Astrocyte of the spinal cord (primary cell): ENCODE results near the gene CDK11B.

ENCODE experiments used
- DNase-seq: peaks from one replicate; pipeline ENCODE4 v3.0.0; 2011; ENCODE audit warnings: low read depth, low spot score
- H3K4me3 ChIP-seq: 2 replicates; pipeline ENCODE4 v1.5.1; 2011; ENCODE audit warnings: low read depth, mild to moderate bottlenecking, low read length, moderate library complexity
- in situ Hi-C: cut with HindIII; loops from 2 replicates; pipeline ENCODE4 v1.10.0; 2017; ENCODE audit warnings: low sequenced_read_pairs
- TF ChIP-seq, protein P1 (sequence below): IDR thresholded peaks from 2 replicates; pipeline ENCODE4 v1.5.1; 2012; ENCODE audit warnings: low read depth, mild to moderate bottlenecking, low read length, inconsistent platforms

Gene CDK11B

DNA sequence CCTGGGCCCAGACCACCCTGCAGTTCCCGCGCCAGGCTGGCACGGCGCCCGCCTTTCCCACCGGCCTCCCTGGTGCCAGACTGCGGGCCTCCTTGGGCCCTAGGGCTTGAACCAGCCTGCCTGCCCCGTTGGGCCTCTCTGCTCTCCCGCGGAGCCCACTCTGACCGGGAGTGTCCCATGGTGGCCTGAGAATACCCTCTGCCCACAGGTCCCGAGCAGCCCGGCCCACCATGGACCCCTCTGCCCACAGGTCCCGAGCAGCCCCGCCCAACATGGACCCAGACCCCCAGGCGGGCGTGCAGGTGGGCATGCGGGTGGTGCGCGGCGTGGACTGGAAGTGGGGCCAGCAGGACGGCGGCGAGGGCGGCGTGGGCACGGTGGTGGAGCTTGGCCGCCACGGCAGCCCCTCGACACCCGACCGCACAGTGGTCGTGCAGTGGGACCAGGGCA, 35.6 kb downstream of the CDK11B start:
- no peak for DNase-seq
- in situ Hi-C loops: no loop called here
- H3K4me3 ChIP-seq: no peak overlapping the region
- TF ChIP-seq, protein P1, sequence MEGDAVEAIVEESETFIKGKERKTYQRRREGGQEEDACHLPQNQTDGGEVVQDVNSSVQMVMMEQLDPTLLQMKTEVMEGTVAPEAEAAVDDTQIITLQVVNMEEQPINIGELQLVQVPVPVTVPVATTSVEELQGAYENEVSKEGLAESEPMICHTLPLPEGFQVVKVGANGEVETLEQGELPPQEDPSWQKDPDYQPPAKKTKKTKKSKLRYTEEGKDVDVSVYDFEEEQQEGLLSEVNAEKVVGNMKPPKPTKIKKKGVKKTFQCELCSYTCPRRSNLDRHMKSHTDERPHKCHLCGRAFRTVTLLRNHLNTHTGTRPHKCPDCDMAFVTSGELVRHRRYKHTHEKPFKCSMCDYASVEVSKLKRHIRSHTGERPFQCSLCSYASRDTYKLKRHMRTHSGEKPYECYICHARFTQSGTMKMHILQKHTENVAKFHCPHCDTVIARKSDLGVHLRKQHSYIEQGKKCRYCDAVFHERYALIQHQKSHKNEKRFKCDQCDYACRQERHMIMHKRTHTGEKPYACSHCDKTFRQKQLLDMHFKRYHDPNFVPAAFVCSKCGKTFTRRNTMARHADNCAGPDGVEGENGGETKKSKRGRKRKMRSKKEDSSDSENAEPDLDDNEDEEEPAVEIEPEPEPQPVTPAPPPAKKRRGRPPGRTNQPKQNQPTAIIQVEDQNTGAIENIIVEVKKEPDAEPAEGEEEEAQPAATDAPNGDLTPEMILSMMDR: no peak

DNA sequence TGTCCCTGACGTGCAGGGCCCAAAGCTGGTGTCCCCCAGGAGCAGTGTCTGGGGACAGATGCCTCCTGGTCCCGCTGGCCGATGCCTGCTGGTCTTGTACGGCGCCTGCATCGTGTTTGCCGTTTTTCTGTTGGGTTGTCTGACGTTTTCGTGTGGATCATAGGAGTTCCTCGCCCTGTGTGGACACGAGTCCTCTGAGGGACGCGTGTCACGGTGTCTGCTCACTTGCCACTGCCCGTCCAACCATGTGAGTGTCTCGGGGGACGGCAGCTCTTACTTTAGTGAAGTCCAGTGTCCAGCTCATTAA, 36.1 kb downstream of the CDK11B start:
- TF ChIP-seq, protein P1: no peak
- no peak overlapping the region for H3K4me3 ChIP-seq
- in situ Hi-C loops: no loop called here
- DNase-seq: no peak

DNA sequence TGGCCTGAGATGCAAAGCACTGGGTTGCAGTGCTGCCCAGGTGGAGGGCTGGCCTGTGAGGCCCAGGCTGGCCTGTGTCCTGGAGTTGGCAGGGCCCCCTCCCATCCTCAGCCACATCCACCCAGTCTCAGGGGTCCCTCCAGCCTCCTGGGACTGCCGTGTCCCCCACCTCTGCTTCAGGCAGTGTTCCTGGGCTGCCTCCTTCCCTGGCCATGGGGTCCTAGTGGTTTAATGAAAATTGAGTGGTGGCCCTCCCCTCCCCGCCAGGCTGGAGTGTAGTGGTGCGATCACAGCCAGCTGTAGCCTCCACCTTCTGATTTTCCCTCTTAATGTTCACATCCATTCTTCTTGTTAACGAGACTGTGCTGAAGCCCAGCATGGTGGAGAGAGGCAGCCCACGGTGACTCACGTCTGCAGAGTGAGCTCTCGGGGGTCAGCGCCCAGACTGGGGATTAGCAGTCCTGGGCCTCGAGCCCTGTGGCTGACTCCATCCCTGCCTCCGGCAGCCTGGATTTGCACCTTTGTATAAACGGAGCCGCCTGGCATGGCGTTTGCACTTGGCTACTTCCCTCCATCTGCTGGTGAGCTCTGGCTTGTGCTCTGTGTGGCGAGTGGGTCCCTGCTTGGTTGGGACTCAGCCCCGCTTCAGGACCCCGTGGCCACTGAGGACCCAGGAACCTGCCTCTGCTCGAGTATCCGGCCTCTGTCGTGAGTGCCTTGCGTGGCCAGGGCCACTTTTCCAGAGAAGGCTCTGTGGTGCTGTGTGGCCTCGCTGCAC, 36.6 kb downstream of the CDK11B start:
- no peak overlapping the region for H3K4me3 ChIP-seq

DNA sequence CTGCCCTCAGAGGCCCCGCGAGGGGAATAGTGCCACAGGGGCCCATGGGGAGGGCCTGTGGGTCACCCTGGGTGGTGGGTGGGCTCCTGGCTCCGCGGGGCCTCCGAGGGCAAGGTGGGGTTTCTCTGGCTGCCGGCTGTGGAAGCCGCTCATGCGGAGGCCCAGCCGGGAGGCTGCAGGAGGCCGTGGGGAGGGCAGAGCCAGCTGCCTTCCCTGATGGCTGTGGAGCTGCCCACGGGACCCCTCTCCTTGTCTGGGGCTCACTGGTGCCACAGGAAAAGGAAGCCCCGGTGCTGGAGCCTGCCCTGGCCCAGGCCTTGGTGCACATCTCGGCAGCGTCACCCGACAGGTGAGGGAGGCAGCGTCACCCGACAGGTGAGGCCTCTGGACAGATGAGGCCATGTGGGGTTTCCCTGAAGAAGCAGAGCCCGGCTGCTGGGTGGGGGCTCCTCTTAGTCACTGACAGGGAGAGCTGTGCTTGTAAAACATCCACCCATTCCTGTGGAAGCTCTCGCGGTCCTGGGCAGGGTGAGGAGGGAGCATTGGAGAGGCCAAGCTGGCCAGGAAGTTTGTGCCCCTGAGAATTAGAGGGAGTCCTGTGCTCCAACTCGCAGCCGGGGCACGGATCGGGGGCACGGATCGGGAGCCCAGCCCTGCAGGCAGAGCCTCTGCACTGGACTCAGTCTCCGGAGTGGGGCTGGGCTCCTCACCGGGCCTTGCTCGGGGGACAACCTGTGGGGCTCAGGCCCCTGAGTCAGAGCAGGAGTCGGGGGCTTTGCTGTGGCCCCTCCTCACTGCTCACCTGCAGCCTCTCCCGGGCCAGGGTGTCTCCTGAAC, 37.4 kb downstream of the CDK11B start:
- DNase-seq: no peak
- in situ Hi-C loops: no loop called here
- TF ChIP-seq, protein P1: no peak
- no peak overlapping the region for H3K4me3 ChIP-seq

More for the DNA sequence above, 36.6 kb downstream of the CDK11B start:
- TF ChIP-seq, protein P1: no peak
- peak; percentile 27 for DNase-seq
- in situ Hi-C loops: no loop called here

DNA sequence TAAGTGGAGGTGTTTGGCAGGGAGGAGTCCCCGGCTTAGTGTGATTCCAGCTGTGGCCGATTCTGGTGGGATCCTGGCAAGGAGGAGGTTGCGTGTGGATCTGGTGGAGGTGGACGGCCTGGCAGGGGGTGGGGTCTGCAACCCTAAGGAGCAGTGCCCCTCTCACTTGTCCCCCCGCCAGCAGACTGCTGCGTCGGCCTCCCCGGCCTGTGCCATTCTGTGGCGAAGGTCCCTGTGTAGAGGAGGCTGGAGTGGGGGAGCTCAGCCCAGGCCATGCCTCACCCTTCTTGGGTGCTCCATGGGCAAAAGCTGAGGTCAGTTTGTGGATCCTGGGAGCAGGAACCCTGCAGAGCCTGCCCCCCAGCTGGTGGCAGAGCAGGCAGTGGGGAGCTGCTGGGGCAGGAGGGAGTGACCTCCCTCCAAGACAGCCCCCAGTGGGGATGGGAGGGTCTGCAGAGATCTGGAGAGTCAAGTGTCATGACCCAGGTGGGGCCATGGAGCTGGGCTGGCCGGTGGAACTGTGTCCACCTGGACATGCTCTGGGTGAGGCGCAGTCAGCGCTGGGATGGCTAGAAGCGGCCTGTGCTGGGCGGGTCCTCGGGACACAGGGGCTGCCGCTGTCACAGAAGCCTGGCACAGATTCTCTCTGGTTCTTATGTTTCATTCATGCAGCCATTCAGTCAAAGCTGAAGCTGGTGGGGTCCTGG, 38.2 kb downstream of the CDK11B start:
- H3K4me3 ChIP-seq: no peak overlapping the region
- TF ChIP-seq, protein P1: no peak
- no peak for DNase-seq
- in situ Hi-C loops: no loop called here

DNA sequence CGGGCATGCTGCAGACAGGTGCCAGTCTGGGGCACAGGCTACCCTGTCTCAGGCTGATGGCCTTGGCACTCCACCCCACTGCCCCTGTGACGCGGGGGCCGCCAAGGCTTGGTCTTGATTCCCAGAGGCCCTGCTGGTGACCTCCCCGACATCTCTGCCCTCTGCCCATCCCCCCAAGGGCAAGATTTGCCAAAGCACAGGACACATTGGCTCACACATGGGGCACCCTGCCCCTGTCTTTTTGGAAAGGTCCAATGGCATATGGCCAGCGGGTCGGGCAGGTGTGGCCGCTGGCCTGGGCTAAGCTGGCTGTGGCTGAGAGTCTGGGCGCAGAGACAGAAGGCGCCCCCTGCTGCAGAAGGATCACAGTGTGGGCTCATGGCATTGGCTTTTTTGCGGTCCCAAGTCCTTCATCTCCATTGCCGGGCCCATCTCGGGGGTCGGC, 38.9 kb downstream of the CDK11B start:
- no peak overlapping the region for H3K4me3 ChIP-seq
- in situ Hi-C loops: no loop called here
- TF ChIP-seq, protein P1: peak; percentile 26
- DNase-seq: no peak
